ENCODE measurements around the gene PCYOX1L.

Gene PCYOX1L

GRCh38 chr5:149405550-149406202 is 47.8 kb downstream of the PCYOX1L start:
- FAIRE-seq (no peak), DNase-seq (ENCODE audit: insufficient read length, low spot score) (no peak)

GRCh38 chr5:149406203-149406978 is 48.5 kb downstream of the PCYOX1L start:
- DNase-seq (ENCODE audit: insufficient read length, low spot score) (no peak), FAIRE-seq (no peak)

- DNase-seq (ENCODE audit: insufficient read length, low spot score) (no peak), FAIRE-seq (no peak)
These were observed 49.1 kb downstream of the PCYOX1L start for GRCh38 chr5:149406979-149407306.

- DNase-seq (ENCODE audit: insufficient read length, low spot score) (no peak), FAIRE-seq (no peak)
These were observed 49.7 kb downstream of the PCYOX1L start for GRCh38 chr5:149407323-149408251.

- DNase-seq (ENCODE audit: insufficient read length, low spot score) (no peak), FAIRE-seq (no peak)
These were observed 50.6 kb downstream of the PCYOX1L start for GRCh38 chr5:149408252-149409099.

GRCh38 chr5:149409268-149409948 is 51.6 kb downstream of the PCYOX1L start:
- DNase-seq (ENCODE audit: insufficient read length, low spot score) (no peak), FAIRE-seq (no peak)

GRCh38 chr5:149410071-149410470 is 52.2 kb downstream of the PCYOX1L start:
- no peak for DNase-seq (ENCODE audit: insufficient read length, low spot score)
- FAIRE-seq: no peak

GRCh38 chr5:149410721-149411432 is 53.0 kb downstream of the PCYOX1L start:
- no peak for DNase-seq (ENCODE audit: insufficient read length, low spot score)
- no peak for FAIRE-seq

- no peak for DNase-seq (ENCODE audit: insufficient read length, low spot score)
- no peak for FAIRE-seq
These were observed 54.1 kb downstream of the PCYOX1L start for GRCh38 chr5:149411738-149412519.

GRCh38 chr5:149412783-149413476 is 55.1 kb downstream of the PCYOX1L start:
- DNase-seq (ENCODE audit: insufficient read length, low spot score) (no peak), FAIRE-seq (no peak)

- no peak for DNase-seq (ENCODE audit: insufficient read length, low spot score)
- FAIRE-seq: no peak
These were observed 55.8 kb downstream of the PCYOX1L start for GRCh38 chr5:149413477-149414210.

GRCh38 chr5:149414405-149415065 is 56.7 kb downstream of the PCYOX1L start:
- DNase-seq (ENCODE audit: insufficient read length, low spot score): no peak
- FAIRE-seq: no peak

GRCh38 chr5:149415066-149415967 is 57.5 kb downstream of the PCYOX1L start:
- no peak for FAIRE-seq

GRCh38 chr5:149416987-149417710 is 59.3 kb downstream of the PCYOX1L start:
- DNase-seq (ENCODE audit: insufficient read length, low spot score) (no peak), FAIRE-seq (no peak)

More at GRCh38 chr5:149415066-149415967, 57.5 kb downstream of the PCYOX1L start:
- DNase-seq (ENCODE audit: insufficient read length, low spot score): no peak
